Spleen (tissue), 7 donors: ENCODE measurements around the gene RALGAPA1.

Experiments used
- CTCF ChIP-seq, 11 experiments: fragments of 200-600 bp in 7 of 11; fragments of 450-650 bp in 4 of 11; sonication (generic) in 4 of 11; IDR thresholded peaks in 8 of 11; conservative IDR thresholded peaks in 3 of 11; 1 replicate in 7 of 11; 2 replicates in 4 of 11; pipeline versions ENCODE4 v1.4.0 to v1.8.0; 2016 to 2021; ENCODE audit warnings: antibody characterized with exemption in 11 of 11, inconsistent platforms in 4 of 11, mild to moderate bottlenecking in 1 of 11
- POLR2AphosphoS5 ChIP-seq, 3 donors: sonication (generic); formaldehyde crosslinking; IDR thresholded peaks; one replicate each; pipeline ENCODE4 v1.5.1; 2017; ENCODE audit warnings: antibody characterized with exemption in 3 of 3
- donor health status: DM: no; HTN: no; CAD: no; lungs with moderate emphysema.
- donor health status: DM: no; HTN: no; CAD: no.
- donor health status: DM: no; HTN: no; CAD: no.

GRCh38 chr14:35740215-35740614, 68.9 kb downstream of the RALGAPA1 start:
- TF ChIP-seq POLR2AphosphoS5 (IDR thresholded peaks at IDR 0.05) (no peak), CTCF (IDR thresholded peaks at IDR 0.05 in 8 of 11, conservative IDR thresholded peaks at IDR 0.05 in 3 of 11) (no peak)
